Transverse colon (tissue), 4 donors: ENCODE measurements around the gene TXNL1. TPM values are rescaled to one million over a fixed set of nuclear protein-coding genes. Genes with fewer than 3 reads are reported as not detected.

Source experiments
- DNase-seq: peaks from one replicate; pipeline ENCODE4 v3.0.0-alpha.2; 2019
- H3K27ac ChIP-seq, 4 donors: fragments of 200-600 bp; sonication (generic); 2 replicates each; pipeline ENCODE4 v1.5.1; 2016 to 2018; ENCODE audit warnings: inconsistent platforms in 4 of 4
- H3K27me3 ChIP-seq: fragments of 200-600 bp; sonication (generic); 2 replicates; pipeline ENCODE4 v1.5.1; 2017; ENCODE audit warnings: inconsistent platforms
- H3K36me3 ChIP-seq, 4 donors: fragments of 200-600 bp; sonication (generic); 2 replicates each; pipeline ENCODE4 v1.5.1; 2017 to 2019; ENCODE audit warnings: inconsistent platforms in 4 of 4
- H3K4me1 ChIP-seq, 4 donors: fragments of 200-600 bp; sonication (generic); 2 replicates each; pipeline ENCODE4 v1.5.1; 2017 to 2020; ENCODE audit warnings: inconsistent platforms in 4 of 4
- H3K4me3 ChIP-seq, 4 donors: fragments of 200-600 bp; sonication (generic); 1 replicate in 1 of 4; 2 replicates in 3 of 4; pipeline versions ENCODE4 v1.5.1 to v1.6.1; 2017 to 2019; ENCODE audit warnings: inconsistent platforms in 4 of 4
- H3K9me3 ChIP-seq, 2 donors: fragments of 200-600 bp; sonication (generic); 2 replicates each; pipeline ENCODE4 v1.5.1; 2017 to 2019; ENCODE audit warnings: inconsistent platforms in 2 of 2
- CTCF ChIP-seq, 5 experiments: fragments of 200-600 bp in 3 of 5; fragments of 450-650 bp in 2 of 5; sonication (generic) in 3 of 5; IDR thresholded peaks; 1 replicate in 2 of 5; 2 replicates in 3 of 5; pipeline ENCODE4 v1.5.1; 2016 to 2017; ENCODE audit warnings: antibody characterized with exemption in 5 of 5, inconsistent platforms in 3 of 5, mild to moderate bottlenecking in 2 of 5, moderate library complexity in 1 of 5
- EP300 ChIP-seq: sonication (generic); formaldehyde crosslinking; IDR thresholded peaks from one replicate; pipeline ENCODE4 v1.6.1; 2017; ENCODE audit warnings: antibody characterized with exemption, low read depth
- POLR2A ChIP-seq: fragments of 450-650 bp; IDR thresholded peaks from one replicate; pipeline ENCODE4 v1.6.1; 2016; ENCODE audit warnings: antibody characterized with exemption, mild to moderate bottlenecking, moderate library complexity
- POLR2AphosphoS5 ChIP-seq, 3 donors: sonication (generic); formaldehyde crosslinking; IDR thresholded peaks; one replicate each; pipeline ENCODE4 v1.6.1; 2016; ENCODE audit warnings: antibody characterized with exemption in 3 of 3
- WGBS, 2 donors: methylation state at CpG; one replicate each; pipeline ENCODE4 v1.1.5; 2018; ENCODE audit warnings: low coverage in 1 of 2; 5-methylcytosine and 5-hydroxymethylcytosine counted together
- in situ Hi-C, 4 donors: fragments of 200-750 bp; cut with MboI; loops; one replicate each; pipeline versions ENCODE4 v1.15.0 to v1.15.1; 2017; ENCODE audit warnings: low sequenced_read_pairs in 3 of 4, low pct_ligation_motif_present in 1 of 4, low pct_unique_long_range_greater_than_20kb in 1 of 4
- intact Hi-C: fragments of 100-400 bp; cut with DNase I; formaldehyde crosslinking; loops from one replicate; pipeline ENCODE4 v1.15.1; 2023; ENCODE audit warnings: low total_unique reads
- total RNA-seq, 4 donors: library from RNA; depleted of rRNA; stranded (reverse); fragments of >200 nt; gene quantifications; one replicate each; pipeline ENCODE4 v1.1.0, GENCODE V29; 2016

TXNL1 gene
- total RNA-seq, 4 donors from 2014 or later = 3.0 to 42.1 (median 18.0) TPM

GRCh38 chr18:56598422-56598821 lies 40.0 kb downstream of the TXNL1 start:
- intact Hi-C loops (no loop called here), in situ Hi-C loops (loop anchor here in 1 of 4 donors (25.0 kb wide), 1 partner anchor 1386 kb away; no protein-coding TSS in a partner anchor)
- H3K4me1 ChIP-seq = no peaks in the 10 kb centered on the region
- H3K27ac ChIP-seq = no peak overlapping the region
- 92 to 100% methylated on average over 3 to 4 of the region's 4 CpGs for whole genome bisulfite sequencing, 2 donors
- no peaks in the 10 kb centered on the region for H3K27me3 ChIP-seq
- DNase-seq = no peak
- H3K9me3 ChIP-seq = no peaks in the 10 kb centered on the region
- no peak overlapping the region for H3K4me3 ChIP-seq
- peaks cover 0 to 10% (median 2%) of the 10 kb centered on the region in 4 donors for H3K36me3 ChIP-seq
- no peak for TF ChIP-seq POLR2A
- TF ChIP-seq EP300 = no peak
- no peak for TF ChIP-seq CTCF (IDR thresholded peaks at IDR 0.05)
- TF ChIP-seq POLR2AphosphoS5 (IDR thresholded peaks at IDR 0.05) = no peak

- Histone ChIP-seq H3K27ac (no peak overlapping the region), H3K4me3 (no peak overlapping the region), H3K9me3 (no peaks in the 10 kb centered on the region), H3K36me3 (no peaks in the 10 kb centered on the region), H3K4me1 (no peaks in the 10 kb centered on the region), H3K27me3 (no peaks in the 10 kb centered on the region)
- in situ Hi-C loops = loop anchor here in 1 of 4 donors (25.0 kb wide), 1 partner anchor 1382 kb away; no protein-coding TSS in a partner anchor
- TF ChIP-seq CTCF (IDR thresholded peaks at IDR 0.05) (no peak), POLR2AphosphoS5 (IDR thresholded peaks at IDR 0.05) (no peak), EP300 (no peak), POLR2A (no peak)
- intact Hi-C loops = no loop called here
- no peak for DNase-seq
- 94% methylated on average over 4 of the region's 4 CpGs; no CpG with 5 or more reads in 1 of the 2 donors for WGBS, 2 donors
These were observed 44.5 kb downstream of the TXNL1 start for GRCh38 chr18:56593906-56594305.

- Histone ChIP-seq H3K27me3 (no peaks in the 10 kb centered on the region), H3K9me3 (peaks cover 3% of the 10 kb centered on the region in 2 donors), H3K4me1 (peaks cover 0 to 11% (median 0%) of the 10 kb centered on the region in 4 donors), H3K36me3 (no peaks in the 10 kb centered on the region), H3K4me3 (no peak overlapping the region), H3K27ac (no peak overlapping the region)
- intact Hi-C loops (no loop called here), in situ Hi-C loops (loop anchor here in 1 of 4 donors (25.0 kb wide), 1 partner anchor 1368 kb away; no protein-coding TSS in a partner anchor)
- no peak for TF ChIP-seq EP300
- TF ChIP-seq POLR2AphosphoS5 (IDR thresholded peaks at IDR 0.05) = no peak
- TF ChIP-seq CTCF (IDR thresholded peaks at IDR 0.05) = no peak
- TF ChIP-seq POLR2A = no peak
- WGBS, 2 donors = 55 to 76% methylated on average over 3 of the region's 3 CpGs
- DNase-seq = no peak
These were observed 58.4 kb downstream of the TXNL1 start for GRCh38 chr18:56580026-56580425.

- Histone ChIP-seq H3K9me3 (peaks cover 3% of the 10 kb centered on the region in 2 donors), H3K27me3 (no peaks in the 10 kb centered on the region), H3K36me3 (no peaks in the 10 kb centered on the region), H3K4me3 (no peak overlapping the region), H3K27ac (no peak overlapping the region), H3K4me1 (peaks cover 0 to 12% (median 0%) of the 10 kb centered on the region in 4 donors)
- no peak for TF ChIP-seq CTCF (IDR thresholded peaks at IDR 0.05)
- intact Hi-C loops = loop anchor here (5.0 to 10.0 kb wide), 2 partner anchors 1347 to 1465 kb away; no protein-coding TSS in a partner anchor
- in situ Hi-C loops = loop anchor here in 2 of 4 donors (10.0 to 25.0 kb wide), 2 partner anchors 1165 to 1367 kb away; no protein-coding TSS in a partner anchor
- DNase-seq = no peak
These were observed 58.9 kb downstream of the TXNL1 start for GRCh38 chr18:56579451-56579850.
